ENCODE measurements around the gene ZNF444. TPM values are rescaled to one million over a fixed set of nuclear protein-coding genes. Genes with fewer than 3 reads are reported as not detected.
"Not testable (repeated sequence)": the region's sequence is repeated elsewhere in the genome, so short reads cannot be mapped to it uniquely, and the experiment has no call there.

The ZNF444 gene
- polyA plus RNA-seq, 1 donor: 18.6 TPM

- DNase-seq (ENCODE audit: low read depth): no peak
Observed at GRCh38 chr19:56145698-56146097, 4.6 kb downstream of the ZNF444 start.

GRCh38 chr19:56146904-56147303 lies 5.8 kb downstream of the ZNF444 start:
- no peak for DNase-seq (ENCODE audit: low read depth)

GRCh38 chr19:56147307-56147706 lies 6.2 kb downstream of the ZNF444 start:
- no peak for DNase-seq (ENCODE audit: low read depth)

GRCh38 chr19:56148096-56148495 lies 7.0 kb downstream of the ZNF444 start:
- DNase-seq (ENCODE audit: low read depth): no peak

GRCh38 chr19:56148955-56149655 lies 8.0 kb downstream of the ZNF444 start:
- not testable (repeated sequence) for DNase-seq (ENCODE audit: low read depth)

- DNase-seq (ENCODE audit: low read depth): no peak
Observed at GRCh38 chr19:56149656-56150038, 8.6 kb downstream of the ZNF444 start.

- DNase-seq (ENCODE audit: low read depth): no peak
Observed at GRCh38 chr19:56150358-56150757, 9.3 kb downstream of the ZNF444 start.

- DNase-seq (ENCODE audit: low read depth): no peak
Observed at GRCh38 chr19:56152644-56153043, 11.6 kb downstream of the ZNF444 start.

- DNase-seq (ENCODE audit: low read depth): no peak
Observed at GRCh38 chr19:56153507-56153906, 12.4 kb downstream of the ZNF444 start.

- no peak for DNase-seq (ENCODE audit: low read depth)
Observed at GRCh38 chr19:56155124-56155687, 14.1 kb downstream of the ZNF444 start.

- no peak for DNase-seq (ENCODE audit: low read depth)
Observed at GRCh38 chr19:56156768-56157167, 15.7 kb downstream of the ZNF444 start.

GRCh38 chr19:56158170-56158757 lies 17.2 kb downstream of the ZNF444 start:
- no peak for DNase-seq (ENCODE audit: low read depth)

GRCh38 chr19:56159009-56159559 lies 18.0 kb downstream of the ZNF444 start:
- DNase-seq (ENCODE audit: low read depth): no peak

GRCh38 chr19:56159622-56160271 lies 18.7 kb downstream of the ZNF444 start:
- no peak for DNase-seq (ENCODE audit: low read depth)

GRCh38 chr19:56161534-56161933 lies 20.4 kb downstream of the ZNF444 start:
- DNase-seq (ENCODE audit: low read depth): no peak

GRCh38 chr19:56162258-56162657 lies 21.2 kb downstream of the ZNF444 start:
- DNase-seq (ENCODE audit: low read depth): no peak

- no peak for DNase-seq (ENCODE audit: low read depth)
Observed at GRCh38 chr19:56163097-56163496, 22.0 kb downstream of the ZNF444 start.

GRCh38 chr19:56167064-56167578 lies 26.0 kb downstream of the ZNF444 start:
- no peak for DNase-seq (ENCODE audit: low read depth)

- no peak for DNase-seq (ENCODE audit: low read depth)
Observed at GRCh38 chr19:56170261-56170660, 29.2 kb downstream of the ZNF444 start.

GRCh38 chr19:56174086-56174485 lies 33.0 kb downstream of the ZNF444 start:
- DNase-seq (ENCODE audit: low read depth): no peak

- DNase-seq (ENCODE audit: low read depth): no peak
Observed at GRCh38 chr19:56174550-56174949, 33.5 kb downstream of the ZNF444 start.

GRCh38 chr19:56175861-56176307 lies 34.8 kb downstream of the ZNF444 start, which contains the start of gene GALP:
Gene GALP (plus strand): TSS chr19:56176008. CDS start chr19:56177109, 1,101 bp downstream.
- not testable (repeated sequence) for DNase-seq (ENCODE audit: low read depth)

All from forelimb muscle (tissue), 1 donor.